SK-N-SH (cell line): ENCODE measurements around the gene LNP1. TPM values are rescaled to one million over a fixed set of nuclear protein-coding genes. Genes with fewer than 3 reads are reported as not detected.

Source experiments
- CTCF ChIA-PET: fragments of 300-600, 350-600 bp; formaldehyde crosslinking; extraction: SDS; loops from one replicate; lab custom pipeline; 2021; lab: Yijun Ruan, JAX
- POLR2A ChIA-PET: fragments of 350-600 bp; sonication (Branson Sonifier 250); formaldehyde crosslinking; extraction: SDS; loops from one replicate; lab custom pipeline; 2020; ENCODE audit warnings: antibody characterized with exemption, inconsistent platforms; lab: Yijun Ruan, JAX
- DNase-seq: peaks from one replicate; pipeline ENCODE4 v3.0.0; 2012
- H2AFZ ChIP-seq: fragments of 200-600 bp; sonication (generic); 2 replicates; pipeline ENCODE4 v1.8.1; 2016; ENCODE audit warnings: antibody characterized with exemption, mild to moderate bottlenecking, low read depth
- H3F3A ChIP-seq: fragments of 200-600 bp; sonication (generic); replicated peaks from 2 replicates; pipeline ENCODE3; 2016; ENCODE audit warnings: antibody characterized with exemption, mild to moderate bottlenecking; ENCODE audit not compliant: insufficient read depth
- H3K27ac ChIP-seq, 2 experiments: fragments of 200-500 bp in 1 of 2; fragments of 200-600 bp in 1 of 2; sonication (Bioruptor generic) in 1 of 2; sonication (generic), shearing (Covaris generic) in 1 of 2; 2 replicates each; pipeline versions ENCODE4 v1.5.1 to v1.6.1; 2014 to 2016; ENCODE audit warnings: low read depth in 2 of 2, inconsistent platforms in 1 of 2, low read length in 1 of 2, mild to moderate bottlenecking in 1 of 2, mixed read lengths in 1 of 2
- H3K27me3 ChIP-seq: fragments of 200-600 bp; sonication (generic), shearing (Covaris generic); 2 replicates; pipeline ENCODE4 v1.6.1; 2016; ENCODE audit warnings: mixed run types; ENCODE audit not compliant: insufficient read depth
- H3K36me3 ChIP-seq, 2 experiments: fragments of 200-500 bp in 1 of 2; fragments of 200-600 bp in 1 of 2; sonication (Bioruptor generic) in 1 of 2; sonication (generic) in 1 of 2; replicated peaks in 1 of 2; 2 replicates each; pipeline versions ENCODE3 to v1.5.1; 2014 to 2016; ENCODE audit warnings: low read length in 1 of 2, mild to moderate bottlenecking in 1 of 2; ENCODE audit not compliant: insufficient read depth in 2 of 2, control insufficient read depth in 1 of 2
- H3K4me1 ChIP-seq, 2 experiments: fragments of 200-500 bp in 1 of 2; fragments of 200-600 bp in 1 of 2; sonication (Bioruptor generic) in 1 of 2; sonication (generic), shearing (Covaris generic) in 1 of 2; 2 replicates each; pipeline versions ENCODE4 v1.5.1 to v1.6.1; 2014 to 2016; ENCODE audit warnings: low read depth in 1 of 2, low read length in 1 of 2, mixed run types in 1 of 2; ENCODE audit not compliant: insufficient read depth in 2 of 2, control insufficient read depth in 1 of 2
- H3K4me2 ChIP-seq: fragments of 200-600 bp; sonication (generic), shearing (Covaris generic); 2 replicates; pipeline ENCODE4 v1.6.1; 2017; ENCODE audit warnings: mixed run types
- H3K4me3 ChIP-seq, 2 experiments: fragments of 200-500 bp in 1 of 2; fragments of 200-600 bp in 1 of 2; sonication (Bioruptor generic) in 1 of 2; sonication (generic), shearing (Covaris generic) in 1 of 2; 2 replicates each; pipeline versions ENCODE4 v1.5.1 to v1.8.1; 2014 to 2016; ENCODE audit warnings: low read depth in 2 of 2, inconsistent platforms in 1 of 2, low read length in 1 of 2, mild to moderate bottlenecking in 1 of 2, mixed read lengths in 1 of 2, moderate library complexity in 1 of 2
- H3K79me2 ChIP-seq: fragments of 200-600 bp; sonication (generic); 2 replicates; pipeline ENCODE4 v1.8.1; 2017; ENCODE audit warnings: mild to moderate bottlenecking; ENCODE audit not compliant: insufficient read depth
- H3K9ac ChIP-seq: fragments of 200-600 bp; sonication (generic); 2 replicates; pipeline ENCODE4 v1.6.1; 2017; ENCODE audit warnings: mixed run types
- H3K9me2 ChIP-seq: fragments of 200-600 bp; sonication (generic); 2 replicates; pipeline ENCODE4 v1.6.1; 2017; ENCODE audit warnings: mixed run types
- H3K9me3 ChIP-seq: fragments of 200-600 bp; sonication (generic); 2 replicates; pipeline ENCODE4 v1.6.1; 2017; ENCODE audit warnings: mixed run types, mild to moderate bottlenecking, moderate library complexity
- H4K20me1 ChIP-seq: fragments of 200-600 bp; sonication (generic); 2 replicates; pipeline ENCODE4 v1.6.1; 2017; ENCODE audit warnings: mild to moderate bottlenecking, mixed run types; ENCODE audit not compliant: insufficient read depth
- CHD2 ChIP-seq: fragments of 150-350 bp; IDR thresholded peaks from 2 replicates; pipeline ENCODE4 v1.6.1; 2018; ENCODE audit warnings: low read length; ENCODE audit not compliant: partially characterized antibody
- ELF1 ChIP-seq: IDR thresholded peaks from 2 replicates; pipeline ENCODE4 v1.4.0; 2012
- FOSL2 ChIP-seq: IDR thresholded peaks from 2 replicates; pipeline ENCODE4 v1.4.0; 2012; ENCODE audit warnings: low read depth, mild to moderate bottlenecking, moderate library complexity, borderline replicate concordance
- FOXJ3 ChIP-seq: sonication (generic); formaldehyde crosslinking; IDR thresholded peaks from 2 replicates; pipeline ENCODE4 v1.5.1; 2020; ENCODE audit warnings: mild to moderate bottlenecking, missing genetic modification reagents
- GABPA ChIP-seq: IDR thresholded peaks from 2 replicates; pipeline ENCODE4 v1.4.0; 2012; ENCODE audit warnings: low read depth, mild to moderate bottlenecking
- GATA2 ChIP-seq: sonication (generic); formaldehyde crosslinking; IDR thresholded peaks from 2 replicates; pipeline ENCODE4 v1.5.0; 2020; ENCODE audit warnings: mild to moderate bottlenecking, missing genetic modification reagents
- JUND ChIP-seq: IDR thresholded peaks from 2 replicates; pipeline ENCODE4 v1.4.0; 2012
- NFIC ChIP-seq: IDR thresholded peaks from 2 replicates; pipeline ENCODE4 v1.4.0; 2012; ENCODE audit warnings: borderline replicate concordance
- POLR2AphosphoS5 ChIP-seq: IDR thresholded peaks from 2 replicates; pipeline ENCODE4 v1.6.1; 2012; ENCODE audit warnings: low read depth, low read length
- RAD21 ChIP-seq: IDR thresholded peaks from 2 replicates; pipeline ENCODE4 v1.6.1; 2012; ENCODE audit warnings: mild to moderate bottlenecking, low read length
- SIN3A ChIP-seq: IDR thresholded peaks from 2 replicates; pipeline ENCODE4 v1.6.1; 2012; ENCODE audit warnings: low read depth, mild to moderate bottlenecking, low read length, moderate library complexity, borderline replicate concordance
- TAF1 ChIP-seq: IDR thresholded peaks from 2 replicates; pipeline ENCODE4 v1.6.1; 2012; ENCODE audit warnings: low read depth, mild to moderate bottlenecking, low read length, moderate library complexity, borderline replicate concordance
- TCF12 ChIP-seq: IDR thresholded peaks from 2 replicates; pipeline ENCODE4 v1.4.0; 2012
- TEAD4 ChIP-seq: IDR thresholded peaks from 2 replicates; pipeline ENCODE4 v1.4.0; 2012; ENCODE audit warnings: mild to moderate bottlenecking, borderline replicate concordance; ENCODE audit not compliant: insufficient read depth
- YY1 ChIP-seq: IDR thresholded peaks from 2 replicates; pipeline ENCODE4 v1.4.0; 2012; ENCODE audit warnings: low read depth, mild to moderate bottlenecking
- WGBS: methylation state at CpG from one replicate; pipeline ENCODE4 v1.1.6; 2017; ENCODE audit warnings: low lambda C conversion rate; 5-methylcytosine and 5-hydroxymethylcytosine counted together
- polyA plus RNA-seq, 3 experiments: library from polyadenylated mRNA; depleted of rRNA; stranded (reverse); fragments of >200 nt; gene quantifications; 2 replicates each; pipeline ENCODE4 v1.2.3, GENCODE V29; 2012
- TF ChIP-seq, protein P1 (sequence below): IDR thresholded peaks from 2 replicates; pipeline ENCODE4; 2012
- TF ChIP-seq, protein P2 (sequence below): IDR thresholded peaks from 2 replicates; pipeline ENCODE4 v1.4.0; 2012; ENCODE audit warnings: low read depth, borderline replicate concordance
- TF ChIP-seq, protein P3 (sequence below): IDR thresholded peaks from 2 replicates; pipeline ENCODE4 v1.4.0; 2012; ENCODE audit warnings: low read depth

Gene LNP1
- polyA plus RNA-seq, 1 of the 3 experiments (the other 2 are of a cell fraction), result 2.3 TPM

- no peak for TF ChIP-seq TCF12
- TF ChIP-seq, all 33 proteins: peak for 0
Measured at GRCh38 chr3:100486808-100487207, 85.5 kb downstream of the LNP1 start (continued).

DNA sequence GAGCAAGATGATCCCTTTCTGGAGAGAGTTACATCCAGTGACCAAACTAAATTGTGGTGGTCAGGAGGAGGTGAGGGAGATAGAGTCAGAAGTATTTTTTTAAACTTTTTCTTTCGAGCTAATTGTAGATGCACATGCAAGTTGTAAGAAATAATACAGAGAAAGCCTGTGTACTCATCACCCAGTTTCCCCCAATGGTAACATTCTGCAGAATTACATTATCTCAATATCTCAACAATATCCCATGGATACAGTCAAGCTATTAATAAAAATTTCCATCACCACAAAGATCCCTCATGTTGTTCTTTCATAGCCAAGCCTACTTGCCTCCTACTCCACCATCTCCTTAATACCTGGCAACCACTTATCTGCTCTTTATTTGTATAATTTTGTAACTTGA is 87.8 kb downstream of the LNP1 start:
- no peak overlapping the region for H3K4me2 ChIP-seq
- ChIA-PET POLR2A (no interaction called here), CTCF (no interaction called here)
- H4K20me1 ChIP-seq, result no peaks in the 10 kb centered on the region
- H3K4me1 ChIP-seq, result peaks cover 0 to 10% of the 10 kb centered on the region in 2 experiments; a peak in 2 of 4 replicates
- no peak overlapping the region for H3K4me3 ChIP-seq
- no peaks in the 10 kb centered on the region for H3K36me3 ChIP-seq
- H2AFZ ChIP-seq, result no peak overlapping the region
- TF ChIP-seq ELF1 (no peak), GABPA (no peak), RAD21 (no peak), TCF12 (no peak), YY1 (no peak), TEAD4 (no peak), SIN3A (no peak), JUND (no peak), FOXJ3 (CRISPR knock-in tag) (no peak), POLR2AphosphoS5 (no peak), NFIC (no peak), CHD2 (no peak), TAF1 (no peak), GATA2 (CRISPR knock-in tag) (no peak), FOSL2 (no peak)
- TF ChIP-seq, protein P1, sequence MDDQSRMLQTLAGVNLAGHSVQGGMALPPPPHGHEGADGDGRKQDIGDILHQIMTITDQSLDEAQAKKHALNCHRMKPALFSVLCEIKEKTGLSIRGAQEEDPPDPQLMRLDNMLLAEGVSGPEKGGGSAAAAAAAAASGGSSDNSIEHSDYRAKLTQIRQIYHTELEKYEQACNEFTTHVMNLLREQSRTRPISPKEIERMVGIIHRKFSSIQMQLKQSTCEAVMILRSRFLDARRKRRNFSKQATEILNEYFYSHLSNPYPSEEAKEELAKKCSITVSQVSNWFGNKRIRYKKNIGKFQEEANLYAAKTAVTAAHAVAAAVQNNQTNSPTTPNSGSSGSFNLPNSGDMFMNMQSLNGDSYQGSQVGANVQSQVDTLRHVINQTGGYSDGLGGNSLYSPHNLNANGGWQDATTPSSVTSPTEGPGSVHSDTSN, result no peak
- TF ChIP-seq, protein P2, sequence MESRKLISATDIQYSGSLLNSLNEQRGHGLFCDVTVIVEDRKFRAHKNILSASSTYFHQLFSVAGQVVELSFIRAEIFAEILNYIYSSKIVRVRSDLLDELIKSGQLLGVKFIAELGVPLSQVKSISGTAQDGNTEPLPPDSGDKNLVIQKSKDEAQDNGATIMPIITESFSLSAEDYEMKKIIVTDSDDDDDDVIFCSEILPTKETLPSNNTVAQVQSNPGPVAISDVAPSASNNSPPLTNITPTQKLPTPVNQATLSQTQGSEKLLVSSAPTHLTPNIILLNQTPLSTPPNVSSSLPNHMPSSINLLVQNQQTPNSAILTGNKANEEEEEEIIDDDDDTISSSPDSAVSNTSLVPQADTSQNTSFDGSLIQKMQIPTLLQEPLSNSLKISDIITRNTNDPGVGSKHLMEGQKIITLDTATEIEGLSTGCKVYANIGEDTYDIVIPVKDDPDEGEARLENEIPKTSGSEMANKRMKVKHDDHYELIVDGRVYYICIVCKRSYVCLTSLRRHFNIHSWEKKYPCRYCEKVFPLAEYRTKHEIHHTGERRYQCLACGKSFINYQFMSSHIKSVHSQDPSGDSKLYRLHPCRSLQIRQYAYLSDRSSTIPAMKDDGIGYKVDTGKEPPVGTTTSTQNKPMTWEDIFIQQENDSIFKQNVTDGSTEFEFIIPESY, result no peak
- TF ChIP-seq, protein P3, sequence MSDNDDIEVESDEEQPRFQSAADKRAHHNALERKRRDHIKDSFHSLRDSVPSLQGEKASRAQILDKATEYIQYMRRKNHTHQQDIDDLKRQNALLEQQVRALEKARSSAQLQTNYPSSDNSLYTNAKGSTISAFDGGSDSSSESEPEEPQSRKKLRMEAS, result no peak
- TF ChIP-seq, all 33 proteins: peak for 0
- no peaks in the 10 kb centered on the region for H3K9me2 ChIP-seq
- no peaks in the 10 kb centered on the region for H3K79me2 ChIP-seq
- no peaks in the 10 kb centered on the region for H3K27me3 ChIP-seq
- H3K27ac ChIP-seq, result no peak overlapping the region
- no peaks in the 10 kb centered on the region for H3F3A ChIP-seq
- no peak for DNase-seq
- 29% methylated on average over 1 of the region's 1 CpG for WGBS
- no peaks in the 10 kb centered on the region for H3K9me3 ChIP-seq
- H3K9ac ChIP-seq, result no peak overlapping the region
